SK-N-SH treated with all-trans-retinoic acid at 6 μM for 48 hours (cell line): ENCODE results near the gene MATK.

Source experiments
- ATAC-seq: fragments of 200-7000 bp; cut with Tn5 transposase; 3 replicates; pipeline ENCODE4 v1.9.1; 2020; ENCODE audit warnings: mild to moderate bottlenecking, moderate library complexity
- ARNTL ChIP-seq: fragments of 450-650 bp; formaldehyde crosslinking; IDR thresholded peaks from 2 replicates; pipeline ENCODE4 v1.5.0; 2020; ENCODE audit warnings: low read depth, mild to moderate bottlenecking, moderate library complexity, borderline replicate concordance
- BACH2 ChIP-seq: fragments of 250-450 bp; sonication (Bioruptor Pico); IDR thresholded peaks from 2 replicates; pipeline ENCODE4 v1.9.0; 2021; ENCODE audit warnings: mild to moderate bottlenecking, borderline replicate concordance
- CREB5 ChIP-seq: fragments of 250-450 bp; sonication (Bioruptor Pico); IDR thresholded peaks from 2 replicates; pipeline ENCODE4 v1.5.1; 2020; ENCODE audit warnings: low read depth, mild to moderate bottlenecking, moderate library complexity
- CSRNP3 ChIP-seq: fragments of 250-450 bp; sonication (Bioruptor Pico); IDR thresholded peaks from 2 replicates; pipeline ENCODE4 v1.5.1; 2021; ENCODE audit warnings: mild to moderate bottlenecking, moderate library complexity
- ESRRG ChIP-seq: fragments of 250-450 bp; sonication (Bioruptor Pico); IDR thresholded peaks from 2 replicates; pipeline ENCODE4 v1.6.1; 2021; ENCODE audit warnings: mild to moderate bottlenecking
- GLIS3 ChIP-seq: fragments of 250-450 bp; sonication (Bioruptor Pico); IDR thresholded peaks from 2 replicates; pipeline ENCODE4 v1.5.0; 2020; ENCODE audit warnings: mild to moderate bottlenecking, moderate library complexity
- ISL1 ChIP-seq: fragments of 250-450 bp; sonication (Bioruptor Pico); IDR thresholded peaks from 2 replicates; pipeline ENCODE4 v2.1.2; 2022; ENCODE audit warnings: mild to moderate bottlenecking, moderate library complexity
- OSR1 ChIP-seq: fragments of 250-450 bp; sonication (Bioruptor Pico); IDR thresholded peaks from 2 replicates; pipeline ENCODE4 v1.8.0; 2022; ENCODE audit warnings: moderate library complexity, mild to moderate bottlenecking, inconsistent platforms
- PATZ1 ChIP-seq: fragments of 250-450 bp; sonication (Bioruptor Pico); IDR thresholded peaks from 2 replicates; pipeline ENCODE4 v1.8.0; 2020; ENCODE audit warnings: mild to moderate bottlenecking, moderate library complexity, borderline replicate concordance
- POU6F1 ChIP-seq: fragments of 250-450 bp; sonication (Bioruptor Pico); IDR thresholded peaks from 2 replicates; pipeline ENCODE4 v1.8.0; 2021; ENCODE audit warnings: low read depth, mild to moderate bottlenecking, moderate library complexity, borderline replicate concordance
- PPARA ChIP-seq: fragments of 250-450 bp; sonication (Bioruptor Pico); IDR thresholded peaks from 2 replicates; pipeline ENCODE4 v1.5.0; 2020; ENCODE audit warnings: mild to moderate bottlenecking, borderline replicate concordance
- RARB ChIP-seq: fragments of 250-450 bp; sonication (Bioruptor Pico); IDR thresholded peaks from 2 replicates; pipeline ENCODE4 v1.8.0; 2021; ENCODE audit warnings: mild to moderate bottlenecking, moderate library complexity
- SNAI2 ChIP-seq: fragments of 250-450 bp; sonication (Bioruptor Pico); IDR thresholded peaks from 2 replicates; pipeline ENCODE4 v1.5.0; 2020; ENCODE audit warnings: mild to moderate bottlenecking, moderate library complexity
- TOX ChIP-seq: fragments of 250-450 bp; sonication (Bioruptor Pico); IDR thresholded peaks from 2 replicates; pipeline ENCODE4 v1.8.0; 2021; ENCODE audit warnings: mild to moderate bottlenecking, moderate library complexity, borderline replicate concordance
- TSHZ2 ChIP-seq: fragments of 250-450 bp; sonication (Bioruptor Pico); IDR thresholded peaks from 2 replicates; pipeline ENCODE4 v1.5.0; 2020; ENCODE audit warnings: mild to moderate bottlenecking, moderate library complexity
- ZC3H10 ChIP-seq: fragments of 250-450 bp; sonication (Bioruptor Pico); IDR thresholded peaks from 2 replicates; pipeline ENCODE4 v1.5.1; 2021; ENCODE audit warnings: mild to moderate bottlenecking, moderate library complexity
- ZFP3 ChIP-seq: fragments of 250-450 bp; sonication (Bioruptor Pico); IDR thresholded peaks from 2 replicates; pipeline ENCODE4 v1.5.0; 2020; ENCODE audit warnings: mild to moderate bottlenecking, moderate library complexity
- ZFP30 ChIP-seq: fragments of 450-650 bp; formaldehyde crosslinking; IDR thresholded peaks from 2 replicates; pipeline ENCODE4 v1.5.0; 2022; ENCODE audit warnings: mild to moderate bottlenecking, moderate library complexity
- ZNF70 ChIP-seq: fragments of 450-650 bp; formaldehyde crosslinking; IDR thresholded peaks from 2 replicates; pipeline ENCODE4 v1.5.0; 2020; ENCODE audit warnings: mild to moderate bottlenecking, moderate library complexity
- ZNF8 ChIP-seq: fragments of 450-650 bp; formaldehyde crosslinking; IDR thresholded peaks from 2 replicates; pipeline ENCODE4 v1.5.0; 2020; ENCODE audit warnings: mild to moderate bottlenecking, moderate library complexity

Gene MATK

GRCh38 chr19:3778104-3778867 is 7.9 kb downstream of the MATK start:
- TF ChIP-seq RARB (CRISPR knock-in tag) (no peak), OSR1 (CRISPR knock-in tag) (no peak), SNAI2 (CRISPR knock-in tag) (no peak), CREB5 (CRISPR knock-in tag) (no peak), TSHZ2 (CRISPR knock-in tag) (no peak), PATZ1 (no peak), ZFP3 (no peak), ZNF8 (CRISPR knock-in tag) (no peak), TOX (CRISPR knock-in tag) (no peak), ESRRG (CRISPR knock-in tag) (no peak), ZC3H10 (no peak)
- TF ChIP-seq, all 23 proteins: peak for 0

GRCh38 chr19:3776479-3777040 is 9.6 kb downstream of the MATK start:
- ATAC-seq: no peak
- no peak for TF ChIP-seq PPARA (CRISPR knock-in tag)
- no peak for TF ChIP-seq ZNF70 (CRISPR knock-in tag)
- no peak for TF ChIP-seq POU6F1 (CRISPR knock-in tag)
- no peak for TF ChIP-seq OSR1 (CRISPR knock-in tag)
- no peak for TF ChIP-seq GLIS3 (CRISPR knock-in tag)
- TF ChIP-seq TSHZ2 (CRISPR knock-in tag): no peak
- TF ChIP-seq ISL1 (CRISPR knock-in tag): no peak
- TF ChIP-seq BACH2 (CRISPR knock-in tag): no peak
- TF ChIP-seq PATZ1: no peak
- TF ChIP-seq CSRNP3: no peak
- TF ChIP-seq RARB (CRISPR knock-in tag): no peak
- no peak for TF ChIP-seq ZFP30 (CRISPR knock-in tag)
- no peak for TF ChIP-seq ZC3H10
- TF ChIP-seq ARNTL: no peak
- TF ChIP-seq ZNF8 (CRISPR knock-in tag): no peak
- no peak for TF ChIP-seq ZFP3
- TF ChIP-seq TOX (CRISPR knock-in tag): no peak

More at GRCh38 chr19:3778104-3778867, 7.9 kb downstream of the MATK start:
- ATAC-seq: peak; percentile 16; the same call in 1 of the 3 replicates
